ENCODE results near the gene INPP5E. TPM values are rescaled to one million over a fixed set of nuclear protein-coding genes. Genes with fewer than 3 reads are reported as not detected.

The INPP5E gene
- total RNA-seq, 2 experiments from 2014 or later, result 20.2 to 21.3 TPM

DNA sequence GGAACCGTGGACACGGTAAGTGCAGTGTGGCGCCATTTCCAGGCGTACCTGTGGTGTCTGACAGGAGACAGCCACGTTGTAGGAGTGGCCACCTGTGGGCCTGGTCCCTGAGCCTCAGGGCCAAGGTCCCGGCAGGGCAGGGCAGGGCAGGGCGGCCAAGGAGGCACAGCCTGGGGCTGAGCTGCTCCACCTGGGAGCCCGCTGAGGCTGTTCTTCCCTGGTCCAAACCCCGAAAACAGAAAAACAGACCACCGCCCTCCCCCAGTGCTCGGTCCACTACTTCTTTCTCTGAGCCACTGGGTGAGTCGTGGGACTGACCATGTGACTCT, 20.6 kb downstream of the INPP5E start:
- no peak for DNase-seq (ENCODE audit: low spot score)
- TF ChIP-seq, protein P1, sequence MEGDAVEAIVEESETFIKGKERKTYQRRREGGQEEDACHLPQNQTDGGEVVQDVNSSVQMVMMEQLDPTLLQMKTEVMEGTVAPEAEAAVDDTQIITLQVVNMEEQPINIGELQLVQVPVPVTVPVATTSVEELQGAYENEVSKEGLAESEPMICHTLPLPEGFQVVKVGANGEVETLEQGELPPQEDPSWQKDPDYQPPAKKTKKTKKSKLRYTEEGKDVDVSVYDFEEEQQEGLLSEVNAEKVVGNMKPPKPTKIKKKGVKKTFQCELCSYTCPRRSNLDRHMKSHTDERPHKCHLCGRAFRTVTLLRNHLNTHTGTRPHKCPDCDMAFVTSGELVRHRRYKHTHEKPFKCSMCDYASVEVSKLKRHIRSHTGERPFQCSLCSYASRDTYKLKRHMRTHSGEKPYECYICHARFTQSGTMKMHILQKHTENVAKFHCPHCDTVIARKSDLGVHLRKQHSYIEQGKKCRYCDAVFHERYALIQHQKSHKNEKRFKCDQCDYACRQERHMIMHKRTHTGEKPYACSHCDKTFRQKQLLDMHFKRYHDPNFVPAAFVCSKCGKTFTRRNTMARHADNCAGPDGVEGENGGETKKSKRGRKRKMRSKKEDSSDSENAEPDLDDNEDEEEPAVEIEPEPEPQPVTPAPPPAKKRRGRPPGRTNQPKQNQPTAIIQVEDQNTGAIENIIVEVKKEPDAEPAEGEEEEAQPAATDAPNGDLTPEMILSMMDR (conservative IDR thresholded peaks at IDR 0.05; ENCODE audit: low read length), result no peak
- no peak for TF ChIP-seq EZH2phosphoT487 (IDR thresholded peaks at IDR 0.05; ENCODE audit: borderline replicate concordance, low read depth, low read length)
- ChIA-PET CTCF (ENCODE audit: unreplicated experiment) (no interaction called here), POLR2A (interaction anchor here (0.6 kb wide), 1 partner anchor 554 kb away, joined by 5 read pairs; no protein-coding TSS in a partner anchor)
- H4K20me1 ChIP-seq (ENCODE audit: insufficient read depth, low read length), result no peaks in the 10 kb centered on the region
- peaks cover 95% of the 10 kb centered on the region for H3K36me3 ChIP-seq (ENCODE audit: insufficient read depth, low read length)
- H3K4me2 ChIP-seq (ENCODE audit: low read length), result no peak overlapping the region
- BruUV-seq (replicated peaks), result no TSS peak
- no peak overlapping the region for H3K27ac ChIP-seq (ENCODE audit: low read depth, low read length, poor library complexity, severe bottlenecking)
- intact Hi-C loops (cut with micrococcal nuclease; ENCODE audit: unreplicated experiment), result no loop called here
- no peaks in the 10 kb centered on the region for H3K79me2 ChIP-seq (ENCODE audit: insufficient read depth, low read depth, low read length)
- H3K9me3 ChIP-seq (ENCODE audit: low read length), result no peaks in the 10 kb centered on the region
- H2AFZ ChIP-seq (ENCODE audit: low read length), result no peak overlapping the region
- H3K4me1 ChIP-seq (ENCODE audit: insufficient read depth, low read length, poor library complexity, severe bottlenecking), result no peaks in the 10 kb centered on the region
- H3K4me3 ChIP-seq (ENCODE audit: low read depth, low read length, poor library complexity, severe bottlenecking), result no peak overlapping the region
- H3K9me2 ChIP-seq (ENCODE audit: insufficient read depth, low read length), result no peaks in the 10 kb centered on the region

DNA sequence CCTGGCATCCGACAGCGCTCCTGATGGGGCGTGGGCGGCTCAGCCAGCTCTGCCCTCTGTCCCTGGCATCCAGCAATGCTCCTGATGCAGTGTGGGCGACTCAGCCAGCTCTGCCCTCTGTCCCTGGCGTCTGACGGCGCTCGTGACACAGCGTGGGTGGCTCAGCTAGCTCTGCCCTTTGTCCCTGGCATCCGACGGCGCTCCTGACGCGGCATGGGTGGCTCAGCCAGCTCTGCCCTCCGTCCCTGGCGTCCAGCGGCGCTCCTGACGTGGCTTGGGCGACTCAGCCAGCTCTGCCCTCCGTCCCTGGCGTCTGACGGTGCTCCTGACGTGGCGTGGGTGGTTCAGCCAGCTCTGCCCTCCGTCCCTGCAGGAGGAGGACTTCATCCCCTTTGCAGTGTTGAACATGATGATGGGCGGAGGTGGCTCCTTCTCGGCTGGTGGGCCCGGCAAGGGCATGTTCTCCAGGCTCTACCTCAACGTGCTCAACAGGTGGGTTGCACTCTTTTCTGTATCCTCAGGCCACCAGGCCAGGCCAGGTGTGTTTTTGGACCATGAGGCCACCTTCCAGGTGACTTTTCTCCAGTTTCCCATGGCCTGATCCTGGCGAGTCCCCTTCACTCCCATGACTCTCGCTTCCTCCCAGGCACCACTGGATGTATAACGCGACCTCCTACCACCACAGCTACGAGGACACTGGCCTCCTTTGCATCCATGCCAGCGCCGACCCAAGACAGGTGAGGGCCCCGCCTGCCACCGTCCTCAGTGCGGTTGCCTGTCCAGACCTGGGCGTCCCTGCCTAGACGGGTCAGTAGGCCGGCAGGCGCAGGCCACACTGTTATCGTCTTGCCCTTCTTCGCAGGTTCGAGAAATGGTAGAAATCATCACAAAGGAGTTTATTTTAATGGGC, 21.2 kb downstream of the INPP5E start:
- H3K27ac ChIP-seq (ENCODE audit: low read depth, low read length, poor library complexity, severe bottlenecking), result no peak overlapping the region
- POLR2A ChIA-PET, result no interaction called here
- no peak overlapping the region for H3K4me3 ChIP-seq (ENCODE audit: low read depth, low read length, poor library complexity, severe bottlenecking)
- CTCF ChIA-PET (ENCODE audit: unreplicated experiment), result no interaction called here
- H2AFZ ChIP-seq (ENCODE audit: low read length), result no peak overlapping the region
- no peak for DNase-seq (ENCODE audit: low spot score)
- BruUV-seq (replicated peaks), result no TSS peak
- no peaks in the 10 kb centered on the region for H3K79me2 ChIP-seq (ENCODE audit: insufficient read depth, low read depth, low read length)
- no peaks in the 10 kb centered on the region for H3K9me2 ChIP-seq (ENCODE audit: insufficient read depth, low read length)
- no peaks in the 10 kb centered on the region for H3K4me1 ChIP-seq (ENCODE audit: insufficient read depth, low read length, poor library complexity, severe bottlenecking)
- intact Hi-C loops (cut with micrococcal nuclease; ENCODE audit: unreplicated experiment), result no loop called here
- H3K36me3 ChIP-seq (ENCODE audit: insufficient read depth, low read length), result peaks cover 95% of the 10 kb centered on the region
- no peaks in the 10 kb centered on the region for H3K9me3 ChIP-seq (ENCODE audit: low read length)
- H4K20me1 ChIP-seq (ENCODE audit: insufficient read depth, low read length), result no peaks in the 10 kb centered on the region
- TF ChIP-seq, protein P1 (conservative IDR thresholded peaks at IDR 0.05; ENCODE audit: low read length), result no peak
- no peak for TF ChIP-seq EZH2phosphoT487 (IDR thresholded peaks at IDR 0.05; ENCODE audit: borderline replicate concordance, low read depth, low read length)
- no peak overlapping the region for H3K4me2 ChIP-seq (ENCODE audit: low read length)

DNA sequence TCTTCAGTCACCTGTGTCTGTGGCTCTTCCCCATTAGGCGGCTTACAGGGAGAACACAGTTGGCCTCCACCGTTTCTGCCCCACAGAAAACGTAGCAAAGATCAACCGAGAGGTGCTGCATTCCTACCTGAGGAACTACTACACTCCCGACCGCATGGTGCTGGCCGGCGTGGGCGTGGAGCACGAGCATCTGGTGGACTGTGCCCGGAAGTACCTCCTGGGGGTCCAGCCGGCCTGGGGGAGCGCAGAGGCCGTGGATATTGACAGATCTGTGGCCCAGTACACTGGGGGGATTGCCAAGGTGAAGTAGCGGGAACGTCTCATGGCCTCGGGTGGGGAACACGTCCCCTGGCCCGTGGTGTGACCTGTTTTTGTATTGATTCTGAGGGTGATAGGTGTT, 22.7 kb downstream of the INPP5E start:
- H3K27ac ChIP-seq (ENCODE audit: low read depth, low read length, poor library complexity, severe bottlenecking), result no peak overlapping the region
- H3K9me2 ChIP-seq (ENCODE audit: insufficient read depth, low read length), result no peaks in the 10 kb centered on the region
- H3K4me3 ChIP-seq (ENCODE audit: low read depth, low read length, poor library complexity, severe bottlenecking), result no peak overlapping the region
- no peaks in the 10 kb centered on the region for H4K20me1 ChIP-seq (ENCODE audit: insufficient read depth, low read length)
- no peak overlapping the region for H3K4me2 ChIP-seq (ENCODE audit: low read length)
- H3K9me3 ChIP-seq (ENCODE audit: low read length), result no peaks in the 10 kb centered on the region
- no peak overlapping the region for H2AFZ ChIP-seq (ENCODE audit: low read length)
- no peak for DNase-seq (ENCODE audit: low spot score)
- H3K79me2 ChIP-seq (ENCODE audit: insufficient read depth, low read depth, low read length), result peaks cover 10% of the 10 kb centered on the region
- ChIA-PET POLR2A (no interaction called here), CTCF (ENCODE audit: unreplicated experiment) (no interaction called here)
- no TSS peak for BruUV-seq (replicated peaks)
- intact Hi-C loops (cut with micrococcal nuclease; ENCODE audit: unreplicated experiment), result no loop called here
- H3K36me3 ChIP-seq (ENCODE audit: insufficient read depth, low read length), result peaks cover 95% of the 10 kb centered on the region
- TF ChIP-seq, protein P1 (conservative IDR thresholded peaks at IDR 0.05; ENCODE audit: low read length), result no peak
- no peak for TF ChIP-seq EZH2phosphoT487 (IDR thresholded peaks at IDR 0.05; ENCODE audit: borderline replicate concordance, low read depth, low read length)
- peaks cover 4% of the 10 kb centered on the region for H3K4me1 ChIP-seq (ENCODE audit: insufficient read depth, low read length, poor library complexity, severe bottlenecking)

Data from OCI-LY7 (cell line).